HG02623 (cell line): ENCODE data around the gene PNISR.

Experiments
- ATAC-seq: cut with Tn5 transposase; IDR thresholded peaks from one replicate; pipeline ENCODE4 v1.9.1; 2021; ENCODE audit warnings: moderate library complexity; ENCODE audit not compliant: unreplicated experiment

PNISR gene

DNA sequence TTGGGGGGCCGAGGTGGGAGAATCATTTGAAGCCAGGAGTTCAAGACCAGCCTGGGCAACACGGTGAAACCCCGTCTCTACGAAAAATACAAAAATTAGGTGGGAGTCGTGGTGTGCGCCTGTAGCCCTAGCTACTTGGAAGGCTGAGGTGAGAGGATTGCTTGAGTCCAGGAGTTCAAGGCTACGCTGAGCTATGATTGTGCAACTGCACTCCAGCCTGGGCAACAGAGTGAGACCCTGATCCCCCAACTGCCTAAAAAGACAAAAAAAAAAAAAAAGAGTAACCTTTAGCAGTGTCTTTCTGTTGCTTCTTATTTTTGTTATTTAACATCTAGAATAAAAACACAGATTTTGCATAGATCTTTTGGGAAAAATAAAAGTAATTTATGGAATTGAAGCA is 18.0 kb downstream of the PNISR start:
- no peak for ATAC-seq

DNA sequence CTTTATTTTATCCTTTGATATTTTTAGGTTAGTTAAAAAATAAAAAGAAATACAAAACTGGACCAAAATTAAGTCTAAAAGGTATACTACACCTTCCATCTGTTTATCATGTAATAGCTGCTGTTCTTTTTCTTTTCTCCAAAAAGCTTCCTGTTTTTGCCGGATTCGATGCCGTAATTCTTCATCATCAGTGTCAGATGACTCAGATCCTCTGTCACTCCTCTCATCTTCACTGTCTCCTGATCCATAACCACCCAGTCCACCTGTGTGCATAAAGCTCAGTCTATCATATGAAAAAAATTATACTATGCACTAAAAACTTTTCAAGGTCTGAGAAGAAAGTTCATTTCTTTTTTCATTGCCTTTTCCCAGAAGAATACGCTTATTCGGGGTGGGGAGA is 22.7 kb downstream of the PNISR start:
- ATAC-seq, result no peak

DNA sequence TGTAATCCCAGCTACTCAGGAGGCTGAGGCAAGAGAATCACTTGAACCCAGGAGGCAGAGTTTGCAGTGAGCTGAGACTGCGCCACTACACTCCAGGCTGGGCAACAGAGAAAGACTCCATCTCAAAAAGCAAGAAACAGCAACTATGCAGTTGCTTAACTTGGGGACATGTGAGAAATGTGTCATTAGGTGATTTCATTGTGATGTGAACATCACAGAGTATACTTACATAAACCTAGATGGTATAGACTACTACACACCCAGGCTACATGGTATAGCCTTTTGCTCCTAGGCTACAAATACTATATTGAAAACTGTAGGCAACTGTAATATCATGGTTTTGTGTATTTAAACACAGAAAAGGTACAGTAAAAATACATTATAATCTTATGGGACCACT is 27.8 kb downstream of the PNISR start:
- no peak for ATAC-seq

DNA sequence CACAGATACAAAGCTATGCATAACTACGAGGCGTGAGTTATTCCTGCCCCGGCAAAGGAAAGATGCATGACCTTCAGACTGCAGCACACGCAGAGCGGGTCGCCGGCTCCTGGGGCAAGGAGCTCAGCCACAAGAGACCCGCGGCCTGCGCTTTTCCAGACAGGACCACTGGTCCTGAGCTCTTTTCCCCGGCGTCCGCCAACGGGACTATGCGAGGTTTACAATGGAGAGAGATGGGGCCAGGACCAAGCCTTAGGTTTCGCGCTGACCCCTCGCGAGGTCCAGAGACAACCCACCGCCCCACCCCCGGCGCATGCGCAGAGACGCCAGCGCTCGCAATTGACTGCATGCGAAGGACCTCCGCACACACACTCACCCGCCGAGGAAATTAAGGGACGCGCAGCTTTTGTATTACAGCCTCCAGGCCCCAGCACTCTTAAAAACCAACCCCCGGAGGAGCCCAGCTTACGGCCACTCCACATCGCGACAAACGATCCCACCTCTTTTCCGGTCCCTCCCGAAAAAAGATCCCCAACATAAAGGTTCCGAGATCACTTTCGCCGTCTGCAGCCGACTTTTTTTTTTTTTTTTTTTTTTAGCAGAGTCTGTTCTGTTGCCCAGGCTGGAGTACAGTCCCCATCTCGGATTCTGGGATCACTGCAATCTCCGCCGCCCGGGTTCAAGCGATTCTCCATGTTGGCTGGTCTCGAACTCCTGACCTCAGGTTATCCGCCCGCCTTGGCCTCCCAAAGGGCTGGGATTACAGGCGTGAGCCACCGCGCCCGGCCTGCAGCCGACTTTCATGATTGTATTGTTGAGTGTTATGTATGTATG is 31.2 kb downstream of the PNISR start, which contains the start of gene COQ3:
TSS of gene COQ3 (minus strand) at position 498 of the 834 bp plus-strand sequence. CDS start at position 482, 16 bp downstream.
- peak; percentile 74 for ATAC-seq

DNA sequence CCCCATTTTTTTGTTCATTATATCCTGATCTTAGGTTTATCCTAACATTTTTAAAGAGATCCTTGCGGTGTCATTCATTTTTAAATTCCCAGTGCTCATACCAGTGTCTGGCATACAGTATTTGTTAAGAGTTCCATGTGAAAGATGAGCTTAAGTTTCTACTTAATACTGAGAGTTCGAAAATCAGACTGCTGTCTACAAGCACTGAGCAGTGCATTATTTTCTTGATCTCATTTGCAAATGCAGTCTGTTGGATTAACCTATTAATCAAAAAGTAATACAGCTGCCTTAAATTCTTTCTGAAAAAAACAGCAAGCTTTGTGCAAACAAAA is 31.8 kb downstream of the PNISR start:
- peak; percentile 23 for ATAC-seq

DNA sequence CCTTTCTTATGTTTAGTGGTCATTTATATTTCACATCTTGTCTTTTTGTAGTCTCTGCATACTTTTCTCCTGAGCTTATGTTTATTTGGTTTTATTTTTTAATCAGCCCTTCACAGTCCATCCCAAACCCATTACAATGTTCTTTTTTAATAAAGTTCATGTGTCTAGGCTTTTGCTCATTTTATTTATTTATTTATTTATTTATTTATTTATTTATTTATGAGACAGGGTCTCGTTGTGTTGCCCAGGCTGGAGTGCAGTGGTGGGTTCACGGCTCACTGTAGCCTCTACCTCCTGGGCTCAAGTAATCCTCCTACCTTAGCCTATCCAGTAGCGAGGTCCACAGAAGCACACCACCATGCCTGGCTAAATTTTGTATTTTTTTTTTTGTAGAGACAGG is 34.2 kb downstream of the PNISR start:
- ATAC-seq, result no peak

DNA sequence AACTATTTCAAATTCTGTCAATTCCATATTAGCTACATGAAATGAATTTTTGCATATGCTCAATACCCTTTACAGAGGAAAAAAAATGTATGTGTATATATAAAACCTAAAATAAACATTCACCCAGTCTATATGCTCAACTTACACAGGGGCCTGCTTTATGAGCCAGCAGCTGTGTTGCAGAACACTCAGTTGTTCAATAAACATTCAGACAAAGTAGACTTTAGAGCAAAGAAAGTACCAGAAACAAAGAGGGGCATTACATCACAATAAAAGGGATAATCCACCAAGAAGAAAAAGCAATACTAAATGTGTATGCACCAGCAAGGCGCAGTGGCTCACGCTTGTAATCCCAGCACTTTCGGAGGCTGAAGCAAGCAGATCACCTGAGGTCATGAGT is 40.6 kb downstream of the PNISR start:
- no peak for ATAC-seq

DNA sequence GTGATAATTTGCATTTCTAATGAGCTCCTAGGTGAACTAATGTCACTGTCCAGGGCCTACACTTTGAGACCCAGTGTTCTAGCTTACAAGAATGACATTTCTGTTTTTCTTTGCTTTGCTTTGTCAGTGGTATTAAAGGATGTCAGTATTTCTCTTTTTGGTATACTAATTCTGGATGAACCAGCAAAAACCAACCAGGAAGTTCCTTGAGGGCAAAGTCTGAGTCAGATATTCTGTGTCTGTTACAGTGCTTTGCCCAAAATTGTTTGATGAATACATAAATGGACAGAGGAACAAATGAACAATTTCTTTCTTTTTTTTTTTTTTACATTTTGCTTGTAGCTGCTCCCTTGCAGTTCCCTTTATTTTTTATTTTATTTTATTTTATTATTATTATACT is 46.5 kb downstream of the PNISR start:
- ATAC-seq, result no peak

DNA sequence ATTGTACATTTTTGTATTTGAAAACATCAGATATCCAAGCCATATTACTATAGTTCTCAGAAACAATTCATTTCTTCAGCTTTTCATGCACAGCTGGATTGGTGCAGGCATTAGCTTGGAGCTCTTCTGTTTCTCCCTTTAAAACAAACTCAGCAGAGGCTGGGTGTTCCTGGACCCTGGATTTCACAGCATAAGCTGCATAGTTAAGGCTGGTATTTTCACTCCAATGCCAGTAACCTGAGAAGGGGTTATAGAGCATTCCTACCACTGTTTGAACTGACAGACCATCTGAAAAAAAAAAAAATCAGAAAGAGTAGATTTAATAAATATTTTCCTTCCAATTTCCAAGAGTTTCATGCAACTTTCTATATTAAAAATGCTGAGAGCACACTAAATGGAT is 55.6 kb downstream of the PNISR start:
- no peak for ATAC-seq

DNA sequence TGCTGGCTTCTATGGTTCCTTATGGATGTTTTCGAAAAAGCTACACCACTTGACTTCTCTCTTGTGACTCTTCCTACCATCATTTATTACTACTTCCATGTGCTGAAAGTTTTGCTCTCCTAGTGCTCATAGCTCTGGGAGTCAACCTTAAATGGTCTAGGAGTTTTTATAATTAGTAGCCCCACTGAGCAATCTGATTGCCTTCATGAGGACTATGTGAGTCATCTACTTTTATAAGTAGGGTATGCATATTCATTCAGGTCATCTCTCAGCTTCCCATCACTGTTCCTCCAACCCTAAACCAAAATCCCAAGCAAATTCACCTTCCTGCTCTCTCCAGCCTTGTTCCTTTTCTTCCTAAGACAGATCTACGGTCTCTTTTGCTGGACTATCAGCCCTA is 58.3 kb downstream of the PNISR start:
- ATAC-seq, result no peak

DNA sequence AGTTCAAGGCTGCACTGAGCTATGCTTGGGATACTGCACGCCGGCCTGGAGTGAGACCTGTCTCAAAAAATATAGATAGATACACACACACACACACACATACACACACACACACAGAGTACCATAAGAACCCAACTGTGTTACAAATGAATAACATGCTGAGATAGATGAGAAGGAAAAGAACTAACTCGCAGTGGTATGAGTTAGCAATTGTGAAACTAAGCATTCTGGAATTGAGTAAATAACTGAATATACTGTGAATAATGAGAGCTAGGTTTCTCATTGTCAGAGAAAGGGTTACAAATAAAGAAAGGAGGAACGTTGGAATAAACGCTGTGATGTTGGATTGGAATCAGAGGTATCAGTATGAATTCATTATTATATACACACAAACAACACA is 61.1 kb downstream of the PNISR start:
- ATAC-seq, result peak; percentile 84

DNA sequence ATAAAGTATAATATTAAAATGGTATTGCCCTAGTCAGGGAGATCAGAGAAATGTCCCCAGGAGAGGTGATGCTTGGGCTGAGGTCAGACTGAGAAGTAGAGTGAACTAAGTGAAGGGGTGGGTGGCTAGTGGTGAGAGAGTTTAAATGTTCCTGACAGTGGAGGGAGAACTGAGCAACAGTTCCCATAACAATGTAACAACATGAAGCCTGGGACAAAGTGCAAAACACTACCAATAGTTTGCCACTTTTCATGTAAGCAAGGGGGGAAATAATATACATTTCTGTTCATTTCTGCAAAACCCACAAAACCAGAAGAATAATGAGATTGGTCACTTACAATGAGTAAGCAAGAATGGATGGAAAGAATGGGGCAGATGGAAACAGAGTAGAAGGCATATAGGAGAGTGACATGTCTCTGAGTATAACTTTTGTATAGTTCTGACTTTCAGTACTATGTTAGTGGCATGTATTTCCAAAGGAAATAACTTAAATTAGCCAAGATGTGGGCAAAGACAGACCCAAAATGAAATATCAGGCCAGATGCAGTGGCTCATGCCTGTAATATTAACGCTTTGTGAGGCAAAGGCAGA is 62.3 kb downstream of the PNISR start:
- no peak for ATAC-seq

DNA sequence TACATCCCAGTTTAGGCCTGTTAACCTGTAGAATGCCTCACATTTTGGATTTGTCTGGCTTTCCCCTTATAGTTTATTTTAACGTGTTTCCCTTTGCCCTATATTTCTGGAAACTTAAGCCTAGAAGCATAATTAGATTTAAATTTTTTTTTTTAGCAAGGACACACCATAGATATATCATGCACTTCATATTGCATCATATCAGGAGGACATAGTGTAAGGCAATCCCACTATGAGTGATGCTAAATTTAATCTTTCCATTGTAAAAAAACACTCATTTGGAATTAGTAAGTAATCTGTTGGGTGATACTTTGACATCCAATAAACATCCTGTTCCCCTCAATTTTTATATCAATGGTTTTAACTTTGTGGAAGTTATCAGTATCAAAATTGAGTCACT is 65.3 kb downstream of the PNISR start:
- ATAC-seq, result no peak

DNA sequence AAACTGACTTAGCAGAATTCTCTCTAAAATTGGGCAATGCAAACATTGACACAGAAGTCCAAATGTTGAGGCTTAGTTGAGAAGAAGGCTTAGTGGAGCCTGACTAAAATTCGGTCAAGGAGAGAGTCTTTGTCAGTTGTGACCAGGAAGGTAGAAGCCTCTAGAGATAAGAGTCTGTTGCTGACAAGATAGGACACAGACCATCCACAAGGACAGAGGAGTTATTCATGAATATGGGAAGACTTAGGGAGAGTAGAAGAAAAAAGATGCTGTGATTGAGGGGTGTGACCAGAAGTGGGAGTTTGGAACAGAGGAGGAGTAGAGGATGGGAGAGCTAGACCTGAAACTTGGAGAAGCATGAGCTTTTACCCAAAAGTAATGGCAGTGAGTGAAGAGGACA is 68.5 kb downstream of the PNISR start:
- ATAC-seq, result no peak

DNA sequence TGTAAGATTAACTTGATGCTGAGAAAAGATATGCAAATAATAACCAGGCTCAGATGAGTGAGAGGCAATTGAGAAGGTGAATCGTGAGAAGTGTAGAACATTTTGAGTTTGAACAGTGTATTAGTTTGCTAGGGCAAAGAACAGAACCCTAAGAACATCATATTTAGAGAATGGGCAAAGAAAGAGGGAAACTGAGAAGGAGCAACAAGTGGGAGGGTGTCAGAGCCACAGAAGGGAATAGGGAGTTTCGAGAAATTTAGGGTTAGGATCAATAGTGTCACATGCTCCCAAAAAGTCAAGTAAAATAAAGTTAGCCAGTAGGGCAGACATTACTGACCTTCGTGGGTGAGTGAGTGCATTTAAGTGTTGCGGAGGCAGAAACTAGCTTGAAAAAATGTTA is 70.1 kb downstream of the PNISR start:
- no peak for ATAC-seq

DNA sequence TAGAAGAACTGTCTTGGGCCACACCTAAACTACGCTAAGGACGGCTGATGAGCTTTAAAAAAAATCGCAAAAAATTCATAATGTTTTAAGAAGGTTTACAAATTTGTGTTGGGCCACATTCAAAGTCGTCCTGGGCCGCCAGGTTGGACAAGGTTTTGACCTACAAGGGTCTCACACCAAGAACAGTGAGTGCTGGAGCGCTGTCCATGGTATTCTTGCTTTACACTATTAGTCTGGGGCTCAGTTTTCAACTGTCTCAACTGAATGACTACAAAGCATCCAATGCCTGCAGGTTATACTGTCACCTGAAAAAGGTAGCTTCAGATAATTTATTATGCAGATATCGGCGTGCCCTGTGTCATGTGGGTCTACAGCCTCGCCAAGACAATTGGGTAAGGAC is 72.0 kb downstream of the PNISR start:
- ATAC-seq, result no peak

DNA sequence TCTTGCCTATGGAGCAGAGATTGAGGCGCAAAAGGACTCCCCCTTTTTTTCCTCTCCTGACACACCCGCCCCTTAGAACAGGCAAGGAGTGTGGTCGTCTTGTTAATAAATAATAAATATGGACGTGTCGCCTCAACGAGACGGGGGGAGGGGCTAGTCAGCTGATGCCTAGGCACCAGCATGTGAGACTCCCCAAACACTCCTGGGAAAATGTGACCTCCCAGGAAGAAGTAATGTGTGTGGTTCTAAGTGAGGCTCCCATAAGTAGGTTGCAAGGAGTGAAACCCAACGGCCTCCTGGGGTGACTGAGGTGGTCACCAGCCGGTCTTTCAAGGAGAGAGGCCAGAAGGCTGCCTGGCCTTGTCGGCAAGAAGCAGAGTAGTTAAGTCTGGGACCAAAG is 74.5 kb downstream of the PNISR start:
- ATAC-seq, result no peak

DNA sequence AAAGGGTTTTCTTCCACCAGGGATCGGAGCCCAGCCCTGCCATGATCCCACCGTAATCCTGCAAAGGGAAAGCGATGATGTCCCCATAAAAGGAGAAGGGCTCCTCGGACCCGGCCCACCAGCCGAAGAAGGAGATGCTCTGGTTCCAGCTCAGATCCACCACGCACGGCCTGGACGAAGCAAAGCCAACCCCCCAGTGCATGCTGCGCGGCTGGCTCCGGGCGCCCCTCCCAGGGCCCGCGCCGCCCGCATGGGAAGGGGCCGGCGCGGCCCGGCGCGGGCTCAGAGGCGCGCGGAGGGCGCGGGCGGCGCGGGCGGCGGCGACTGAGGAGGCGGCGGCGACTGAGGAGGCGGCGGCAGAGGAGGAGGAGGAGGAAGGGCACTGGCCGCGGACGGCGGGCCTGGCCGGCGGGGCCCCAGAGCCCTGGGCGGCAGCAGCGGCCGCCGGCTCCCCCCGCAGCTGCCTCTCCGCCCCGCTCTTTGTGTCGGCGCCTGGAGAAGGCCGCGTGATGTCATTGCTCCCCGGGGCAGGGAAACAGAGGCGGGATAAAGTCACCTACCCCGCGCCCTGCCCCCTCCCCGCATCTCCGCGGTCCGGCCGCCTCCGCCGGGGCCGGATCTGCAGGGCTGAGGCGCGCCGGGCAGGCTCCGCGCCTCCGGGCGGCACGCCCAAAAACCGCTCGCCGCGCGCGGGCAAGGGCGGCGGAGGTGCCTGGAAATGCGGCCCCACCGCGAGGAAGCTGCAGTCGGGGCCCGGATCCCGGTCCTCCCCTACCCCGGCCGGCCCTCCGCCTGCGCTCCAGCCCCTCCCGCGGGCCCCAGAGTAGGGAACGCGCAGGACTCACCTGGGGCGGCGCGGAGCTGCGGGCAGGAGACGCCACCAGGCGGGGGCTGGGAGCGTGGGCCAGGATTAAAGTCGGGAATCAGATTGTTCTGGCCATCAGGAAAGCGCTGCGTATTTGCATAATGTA is 75.7 kb downstream of the PNISR start, which contains the start of gene FAXC:
TSS of gene FAXC (minus strand) at position 504 of the 971 bp plus-strand sequence. CDS start at position 202, 302 bp downstream.
- peak; percentile 46 for ATAC-seq

DNA sequence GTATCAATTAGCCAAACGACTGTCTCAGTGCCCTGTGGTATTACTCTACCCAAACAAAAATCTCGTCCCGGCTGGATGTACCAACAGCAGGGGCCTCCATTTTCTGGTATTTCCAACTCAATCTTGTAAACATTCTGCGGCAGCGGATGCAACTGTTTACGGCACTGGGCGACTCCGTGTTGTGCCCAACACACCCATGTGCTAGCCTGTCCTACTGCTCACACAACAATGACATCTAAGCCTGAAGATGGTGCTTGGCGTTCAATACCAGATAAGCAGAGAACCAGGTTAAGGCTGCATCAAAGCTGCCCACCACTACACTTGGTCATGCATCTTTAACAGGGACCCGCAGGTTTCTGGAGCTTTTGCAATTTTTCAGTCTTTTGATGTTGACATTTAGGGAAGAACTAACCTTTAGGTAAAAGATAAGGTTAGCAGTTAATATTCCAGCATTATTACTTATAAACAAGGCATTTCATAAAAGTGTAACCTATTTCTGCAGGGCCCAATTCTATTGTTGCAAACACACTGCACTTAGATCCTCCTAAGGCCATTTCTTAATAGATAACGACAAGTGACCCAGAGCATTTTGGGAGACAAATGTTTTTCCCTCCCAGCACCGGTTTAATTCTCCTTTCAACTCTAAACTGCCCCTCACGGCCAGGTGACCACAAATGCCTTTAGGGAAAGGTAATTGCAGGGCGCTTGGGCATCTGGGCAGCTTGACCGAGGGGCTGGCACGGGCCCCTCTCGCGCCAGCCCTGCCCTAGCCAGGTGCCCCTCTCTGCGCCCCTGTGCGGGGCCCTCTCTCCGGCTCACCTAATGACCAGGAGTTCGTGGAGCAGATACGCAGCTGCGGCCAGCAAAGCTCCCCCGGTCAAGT is 76.6 kb downstream of the PNISR start:
- no peak for ATAC-seq
